Raji (cell line): Measurements from ENCODE around the gene MAMLD1.

ENCODE experiments used
- POLR2A ChIP-seq: IDR thresholded peaks from 2 replicates; pipeline ENCODE4 v1.6.1; 2011; ENCODE audit warnings: low read depth, low read length, control low read depth; ENCODE audit not compliant: insufficient read depth

MAMLD1 gene

GRCh38 chrX:150410513-150410912, 47.4 kb downstream of the MAMLD1 start:
- no peak for TF ChIP-seq POLR2A

GRCh38 chrX:150411656-150412055, 48.5 kb downstream of the MAMLD1 start:
- TF ChIP-seq POLR2A, result no peak

GRCh38 chrX:150414228-150414627, 51.1 kb downstream of the MAMLD1 start:
- TF ChIP-seq POLR2A, result no peak

- no peak for TF ChIP-seq POLR2A
These were observed 53.4 kb downstream of the MAMLD1 start for GRCh38 chrX:150416469-150416868.

GRCh38 chrX:150421816-150422215, 58.7 kb downstream of the MAMLD1 start:
- no peak for TF ChIP-seq POLR2A

GRCh38 chrX:150429594-150429993, 66.5 kb downstream of the MAMLD1 start:
- no peak for TF ChIP-seq POLR2A

GRCh38 chrX:150436195-150436594, 73.1 kb downstream of the MAMLD1 start:
- TF ChIP-seq POLR2A, result no peak

- TF ChIP-seq POLR2A, result no peak
These were observed 75.0 kb downstream of the MAMLD1 start for GRCh38 chrX:150438165-150438564.

- TF ChIP-seq POLR2A, result no peak
These were observed 83.0 kb downstream of the MAMLD1 start for GRCh38 chrX:150446151-150446550.

GRCh38 chrX:150446995-150447394, 83.9 kb downstream of the MAMLD1 start:
- no peak for TF ChIP-seq POLR2A

GRCh38 chrX:150449313-150449712, 86.2 kb downstream of the MAMLD1 start:
- TF ChIP-seq POLR2A, result no peak

GRCh38 chrX:150450519-150451177, 87.5 kb downstream of the MAMLD1 start:
- TF ChIP-seq POLR2A, result no peak

GRCh38 chrX:150451953-150452352, 88.8 kb downstream of the MAMLD1 start:
- TF ChIP-seq POLR2A, result no peak

GRCh38 chrX:150454083-150454482, 91.0 kb downstream of the MAMLD1 start:
- no peak for TF ChIP-seq POLR2A

- no peak for TF ChIP-seq POLR2A
These were observed 91.5 kb downstream of the MAMLD1 start for GRCh38 chrX:150454508-150455214.

GRCh38 chrX:150455215-150455608, 92.1 kb downstream of the MAMLD1 start:
- TF ChIP-seq POLR2A, result no peak

- TF ChIP-seq POLR2A, result no peak
These were observed 93.3 kb downstream of the MAMLD1 start for GRCh38 chrX:150456466-150456865.
